ENCODE data around the gene DIS3L2. TPM values are rescaled to one million over a fixed set of nuclear protein-coding genes. Genes with fewer than 3 reads are reported as not detected.

The DIS3L2 gene
- polyA plus RNA-seq, 1 donor: 40.3 TPM

- DNase-seq: no peak
Measured at GRCh38 chr2:232049350-232049749, 87.8 kb downstream of the DIS3L2 start.

- no peak for DNase-seq
Measured at GRCh38 chr2:232052591-232052990, 91.1 kb downstream of the DIS3L2 start.

- no peak for DNase-seq
Measured at GRCh38 chr2:232053777-232054176, 92.3 kb downstream of the DIS3L2 start.

- DNase-seq: no peak
Measured at GRCh38 chr2:232058063-232058877, 96.8 kb downstream of the DIS3L2 start.

- no peak for DNase-seq
Measured at GRCh38 chr2:232058931-232059330, 97.4 kb downstream of the DIS3L2 start.

DNA sequence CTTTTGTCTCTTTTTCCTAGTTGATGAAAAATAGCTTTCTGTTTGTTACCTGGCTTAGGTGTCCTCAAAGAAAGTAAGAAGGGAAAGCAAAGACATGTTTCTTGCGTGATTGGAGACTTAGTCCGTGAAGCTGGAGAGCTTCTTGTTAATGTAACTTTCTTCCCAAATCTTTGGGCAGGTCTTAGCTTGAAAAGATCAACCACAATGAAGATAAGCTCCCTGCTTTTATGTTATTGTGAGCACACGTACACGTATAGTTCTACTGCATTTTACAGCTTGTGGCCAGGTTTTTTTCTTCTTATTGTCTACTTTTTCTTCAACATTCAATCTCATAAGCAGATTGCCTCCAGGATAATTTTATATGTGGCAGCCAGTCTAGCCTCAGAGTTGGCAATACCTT is 99.8 kb downstream of the DIS3L2 start:
- no peak for DNase-seq

GRCh38 chr2:232073026-232073425 is 111.5 kb downstream of the DIS3L2 start:
- DNase-seq: no peak

DNA sequence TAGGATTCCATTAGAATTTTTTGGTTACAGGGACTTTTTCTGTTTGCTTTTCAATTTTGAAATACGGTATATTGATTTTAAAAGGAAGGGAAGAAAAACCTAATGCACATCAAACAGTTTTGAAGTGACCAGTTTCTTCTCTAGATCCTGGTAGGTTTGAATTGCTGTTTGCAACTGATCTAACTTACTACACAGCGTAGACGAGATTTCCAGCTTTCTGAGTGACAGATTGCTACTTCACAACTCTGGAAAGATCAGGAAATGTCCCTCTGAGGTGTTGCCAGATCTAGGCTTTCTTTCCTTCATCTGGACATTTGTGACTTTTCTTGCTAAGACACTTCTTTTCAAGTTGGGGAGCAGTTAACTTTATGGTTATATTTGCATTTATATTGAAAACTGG is 112.2 kb downstream of the DIS3L2 start:
- no peak for DNase-seq

DNA sequence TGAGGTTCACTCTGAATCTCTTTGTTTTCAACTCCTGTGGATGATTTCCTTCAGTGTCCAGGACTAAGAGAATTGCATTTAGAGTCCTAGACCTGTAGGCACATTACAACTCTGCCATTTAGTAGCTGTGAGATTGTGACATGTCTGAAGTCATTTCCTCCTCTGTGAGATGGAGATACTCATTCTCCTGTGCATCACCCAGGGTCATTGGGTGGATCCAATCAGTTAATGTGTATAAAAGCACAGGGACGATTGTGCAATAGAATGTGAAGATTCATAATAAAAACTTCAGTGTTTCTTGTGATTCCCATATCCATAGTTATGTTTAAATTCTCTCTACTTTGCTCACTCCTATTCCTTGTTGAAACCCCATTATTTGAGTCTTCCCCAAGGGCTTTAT is 113.6 kb downstream of the DIS3L2 start:
- no peak for DNase-seq

GRCh38 chr2:232075859-232076258 is 114.3 kb downstream of the DIS3L2 start:
- DNase-seq: no peak

DNA sequence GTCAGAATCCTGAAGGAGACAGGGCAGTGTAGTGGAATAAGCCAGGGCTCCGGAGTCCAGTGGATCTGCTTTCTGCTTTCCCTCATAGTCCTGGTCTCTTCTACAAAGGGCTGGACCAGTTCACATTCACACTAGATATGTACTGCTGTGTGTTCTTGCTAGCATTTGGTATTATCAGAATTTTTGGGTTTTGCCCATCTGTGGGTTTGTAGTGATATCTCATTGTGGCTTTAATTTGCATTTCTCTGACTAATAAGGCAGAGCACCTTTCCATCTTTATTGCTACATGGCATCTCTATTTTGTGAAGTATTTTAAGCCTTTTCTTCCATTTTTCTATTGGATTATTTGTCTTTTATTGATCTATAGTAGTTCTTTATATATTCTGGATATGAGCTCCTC is 114.8 kb downstream of the DIS3L2 start:
- no peak for DNase-seq

GRCh38 chr2:232076736-232077135 is 115.2 kb downstream of the DIS3L2 start:
- no peak for DNase-seq

DNA sequence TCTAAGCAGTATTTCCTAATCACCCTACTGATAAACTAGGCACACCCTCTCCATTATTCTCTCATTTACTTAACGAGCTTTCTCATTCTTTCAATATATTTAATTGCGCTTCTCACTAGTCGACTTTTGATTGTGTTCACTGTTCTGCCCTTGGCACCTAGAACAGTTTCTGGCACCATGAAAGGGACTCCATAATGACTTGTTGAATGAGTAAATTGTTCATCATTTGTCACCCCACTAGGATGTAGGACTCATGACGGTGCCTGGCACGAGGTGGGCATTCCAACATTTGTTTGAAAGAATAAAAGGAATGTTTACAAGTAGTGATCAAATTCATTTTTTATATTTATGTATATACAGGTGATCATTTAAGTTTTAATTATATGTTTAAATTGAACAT is 123.7 kb downstream of the DIS3L2 start:
- no peak for DNase-seq

- no peak for DNase-seq
Measured at GRCh38 chr2:232085826-232086425, 124.4 kb downstream of the DIS3L2 start.

GRCh38 chr2:232088771-232089170 is 127.3 kb downstream of the DIS3L2 start:
- no peak for DNase-seq

DNA sequence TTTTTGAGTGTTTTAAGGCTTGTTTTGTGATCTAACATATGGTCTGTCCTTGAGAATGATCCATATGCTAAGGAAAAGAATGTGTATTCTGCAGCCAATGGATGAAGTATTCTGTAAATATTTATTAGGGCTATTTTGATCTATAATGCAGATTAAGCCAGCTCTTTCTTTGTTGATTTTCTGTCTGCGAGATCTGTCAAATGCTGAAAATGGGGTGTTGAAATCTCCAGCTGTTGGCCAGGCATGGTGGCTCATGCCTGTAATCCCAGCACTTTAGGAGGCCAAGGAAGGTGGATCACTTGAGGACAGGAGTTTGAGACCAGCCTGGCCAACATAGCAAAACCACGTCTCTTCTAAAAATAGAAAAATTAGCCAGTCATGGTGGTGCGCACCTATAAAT is 132.7 kb downstream of the DIS3L2 start:
- no peak for DNase-seq

DNA sequence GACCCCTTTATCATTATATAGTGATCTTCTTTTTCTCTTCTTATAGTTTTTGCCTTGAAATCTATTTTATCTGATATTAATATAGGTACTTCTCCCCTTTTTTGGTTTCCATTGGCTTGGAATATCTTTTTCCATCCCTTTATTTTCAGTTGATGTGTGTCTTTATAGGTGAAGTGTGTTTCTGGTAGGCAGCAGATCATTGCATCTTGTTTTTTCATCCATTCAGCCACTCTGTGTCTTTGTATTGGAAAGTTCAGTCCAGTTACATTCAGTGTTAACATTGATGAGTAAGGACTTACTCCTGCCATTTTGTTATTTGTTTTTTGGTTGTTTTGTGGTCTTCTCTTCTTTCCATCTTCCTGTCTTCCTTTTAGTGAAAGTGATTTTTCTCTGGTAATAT is 133.4 kb downstream of the DIS3L2 start:
- DNase-seq: no peak

DNA sequence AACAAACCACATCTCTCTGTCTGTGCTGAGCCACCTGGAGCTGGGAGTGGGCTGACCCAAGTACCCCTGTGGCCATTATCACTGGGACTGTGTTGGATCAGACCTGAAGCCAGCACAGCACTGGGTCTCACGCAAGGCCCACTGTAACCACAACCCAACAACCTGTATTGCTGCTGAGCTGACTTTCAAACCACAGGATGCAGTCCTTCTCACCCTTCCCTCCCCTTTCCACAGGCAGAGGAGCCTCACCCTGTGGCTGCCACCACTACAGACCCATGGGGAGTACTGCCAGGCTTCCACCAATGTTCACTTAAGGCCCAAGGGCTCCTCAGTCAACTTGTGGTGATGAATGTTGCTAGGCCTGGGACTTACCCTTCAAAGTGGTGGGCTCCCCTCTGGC is 135.7 kb downstream of the DIS3L2 start:
- DNase-seq: no peak

DNA sequence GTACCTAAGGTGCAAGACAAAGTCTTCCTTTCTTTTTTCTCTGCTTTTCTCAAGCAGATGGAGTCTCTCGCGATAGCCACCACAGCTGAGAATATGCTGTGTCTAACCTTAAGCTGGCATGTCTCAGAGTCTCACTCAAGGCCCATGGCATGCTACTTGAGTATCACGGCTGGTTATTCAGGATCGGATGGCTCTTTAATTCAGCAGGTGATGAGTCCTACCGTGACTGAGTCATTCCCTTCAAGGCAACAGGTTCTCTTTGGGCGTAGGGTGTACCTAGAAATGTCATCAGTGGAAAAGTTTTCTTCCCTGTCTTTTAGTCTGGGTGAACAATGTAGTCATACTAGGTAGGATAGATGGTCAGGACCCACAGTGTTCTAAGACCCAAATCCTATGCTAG is 136.2 kb downstream of the DIS3L2 start:
- DNase-seq: no peak

GRCh38 chr2:232102380-232102779 is 140.9 kb downstream of the DIS3L2 start:
- DNase-seq: no peak

DNA sequence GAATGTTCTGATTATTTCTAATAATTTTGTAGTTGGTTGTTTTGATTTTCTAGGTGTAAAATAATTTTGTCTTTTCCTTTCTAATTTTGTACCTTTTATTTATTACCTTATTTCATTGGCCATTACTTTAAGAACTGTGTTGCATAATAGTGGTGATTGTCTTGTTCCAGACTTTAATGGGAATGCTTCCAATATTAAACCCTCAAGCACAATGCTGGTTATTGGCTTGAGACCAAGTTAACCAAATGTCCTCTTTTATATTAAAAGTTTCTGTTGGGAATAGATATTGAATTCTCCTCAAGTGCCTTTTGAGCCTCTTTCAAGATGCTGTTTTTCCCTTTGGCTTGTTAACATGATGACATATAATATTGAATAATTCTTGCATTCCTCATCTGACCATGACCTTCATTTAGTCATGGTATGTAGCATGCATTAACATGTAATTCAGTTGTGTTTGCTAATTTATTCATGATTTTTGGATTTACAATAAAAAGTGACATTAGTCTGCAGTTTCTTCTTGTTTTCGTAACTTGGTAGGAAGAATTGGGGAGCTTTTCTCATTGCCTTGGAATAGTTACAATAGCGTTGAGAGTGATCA is 141.7 kb downstream of the DIS3L2 start:
- no peak for DNase-seq

GRCh38 chr2:232104076-232104646 is 142.6 kb downstream of the DIS3L2 start:
- DNase-seq: no peak

GRCh38 chr2:232111551-232111950 is 150.0 kb downstream of the DIS3L2 start:
- DNase-seq: no peak

Data from left kidney (tissue), 2 donors.